Heart left ventricle (tissue), 16 donors: Measurements from ENCODE around the gene ITSN1. TPM values are rescaled to one million over a fixed set of nuclear protein-coding genes. Genes with fewer than 3 reads are reported as not detected.
"Not testable (repeated sequence)": the region's sequence is repeated elsewhere in the genome, so short reads cannot be mapped to it uniquely, and the experiment has no call there.

Source experiments
- ATAC-seq, 4 donors: fragments of 200-7000 bp; cut with Tn5 transposase; one replicate each; pipeline ENCODE4 v1.9.1; 2020 to 2022; ENCODE audit warnings: moderate library complexity in 4 of 4, mild to moderate bottlenecking in 3 of 4, moderate number of reproducible peaks in 1 of 4
- DNase-seq, 5 donors: peaks; one replicate each; pipeline ENCODE4 v3.0.0-alpha.2; 2020
- H3K27ac ChIP-seq, 12 donors: fragments of 200-600 bp; sonication (generic) in 4 of 12; one replicate each; pipeline versions ENCODE4 v1.5.0 to v1.8.0; 2016 to 2022; ENCODE audit warnings: mild to moderate bottlenecking in 2 of 12
- H3K27me3 ChIP-seq, 9 donors: fragments of 200-600 bp; sonication (generic) in 2 of 9; one replicate each; pipeline versions ENCODE4 v1.5.1 to v1.8.0; 2016 to 2022; ENCODE audit warnings: mild to moderate bottlenecking in 3 of 9
- H3K36me3 ChIP-seq, 9 donors: fragments of 200-600 bp; sonication (generic) in 2 of 9; one replicate each; pipeline versions ENCODE4 v1.5.0 to v1.8.0; 2018 to 2022; ENCODE audit warnings: mild to moderate bottlenecking in 2 of 9
- H3K4me1 ChIP-seq, 12 donors: fragments of 200-600 bp; sonication (generic) in 4 of 12; one replicate each; pipeline versions ENCODE4 v1.5.0 to v1.8.0; 2016 to 2022; ENCODE audit warnings: mild to moderate bottlenecking in 3 of 12
- H3K4me3 ChIP-seq, 12 donors: fragments of 200-600 bp; sonication (generic) in 4 of 12; one replicate each; pipeline versions ENCODE4 v1.5.0 to v1.8.0; 2017 to 2022; ENCODE audit warnings: mild to moderate bottlenecking in 9 of 12, moderate library complexity in 4 of 12
- H3K9me3 ChIP-seq, 12 donors: fragments of 200-600 bp; sonication (generic) in 4 of 12; one replicate each; pipeline versions ENCODE4 v1.5.0 to v1.8.0; 2016 to 2022; ENCODE audit warnings: mild to moderate bottlenecking in 1 of 12
- CTCF ChIP-seq, 12 donors: fragments of 200-600 bp; sonication (generic) in 4 of 12; IDR thresholded peaks; one replicate each; pipeline versions ENCODE4 v1.5.0 to v1.8.0; 2018 to 2022; ENCODE audit warnings: antibody characterized with exemption in 12 of 12, mild to moderate bottlenecking in 5 of 12
- POLR2A ChIP-seq, 2 donors: fragments of 450-650 bp; IDR thresholded peaks; one replicate each; pipeline ENCODE4 v1.6.1; 2017; ENCODE audit warnings: antibody characterized with exemption in 2 of 2, mild to moderate bottlenecking in 2 of 2, moderate library complexity in 2 of 2
- WGBS, 4 donors: extraction: QIAGEN DNeasy Blood & Tissue Kit in 2 of 4; methylation state at CpG; one replicate each; pipeline versions ENCODE4 v1.1.5 to v1.1.7; 2013 to 2018; 5-methylcytosine and 5-hydroxymethylcytosine counted together
- intact Hi-C, 10 donors: fragments of 100-400 bp; cut with DNase I; formaldehyde crosslinking; loops; one replicate each; pipeline versions ENCODE4 v1.11.1 to v1.14.2; 2022
- polyA plus RNA-seq, 2 donors: library from polyadenylated mRNA; stranded (reverse); fragments of 200-250 nt; gene quantifications; one replicate each; pipeline ENCODE4 v1.2.3, GENCODE V29; 2013
- total RNA-seq, 9 donors: library from RNA; depleted of rRNA in 2 of 9; stranded (reverse); fragments of >200 nt in 2 of 9; fragmentation: NEBNext Ultra II Directional in 3 of 9; extraction: Animal tissue kit (Norgen Biotek cat#: 25700) in 3 of 9; gene quantifications; one replicate each; pipeline versions ENCODE4 v1.1.0 to v1.2.4, GENCODE V29; 2016 to 2023
- donor health status: ischemic (EF 13 %, LVEDD 7.1; RV severe dilation, severe dysfunction).
- donor health status: healthy with polysubstance abuse.
- donor health status: DM: no; HTN: yes; CAD: no.
- donor health status: DM: no; HTN: no; CAD: no.
- donor health status: ischemic (EF 25% LVEDD 6.9; RV normal size, moderate dysfunction).
- donor health status: ischemic (EF 25% LVEDD 5.7; RV mildly dilated, moderate dysfunction).
- donor health status: healthy.
- donor health status: DM: yes; HTN: yes; CAD: no.
- donor health status: ischemic (EF 35%, LVEDD 5.7; RV mildly dilated, moderate dysfunction).
- donor health status: nonischemic (EF 11% LVEDD 7.7; RV severe dilation, severe dysfunction).
- donor health status: DM: yes; HTN: yes; CAD: no.
- donor health status: PGD.
- donor health status: ischemic (EF 29% LVEDD 5.4; RV normal size, mild dysfunction).
- donor health status: nonischemic (EF 23%, LVEDD 6.1; RV moderate dilation, normal function).

Gene ITSN1
- total and polyA plus RNA-seq, 11 donors = 17.2 to 51.5 (median 34.0) TPM

- ATAC-seq (peak in 1 of 4 donors; percentile 47), DNase-seq (peak in 2 of 5 donors; percentile 16 to 40)
- no peak overlapping the region for H3K4me3 ChIP-seq
- no peaks in the 10 kb centered on the region for H3K9me3 ChIP-seq
- H3K27ac ChIP-seq = peak overlapping the region in 1 of 12 donors; percentile 50
- no peaks in the 10 kb centered on the region for H3K27me3 ChIP-seq
- TF ChIP-seq CTCF (IDR thresholded peaks at IDR 0.05) (no peak), POLR2A (IDR thresholded peaks at IDR 0.05) (no peak)
- 67 to 73% (median 71%) methylated on average over 15 of the region's 15 CpGs for WGBS, 4 donors
- no peaks in the 10 kb centered on the region for H3K36me3 ChIP-seq
- intact Hi-C loops = no loop called here
- H3K4me1 ChIP-seq = peaks cover 0 to 20% (median 0%) of the 10 kb centered on the region in 12 donors
These were observed 216.5 kb downstream of the ITSN1 start for GRCh38 chr21:33858667-33859372.

GRCh38 chr21:33859373-33860102 lies 217.2 kb downstream of the ITSN1 start:
- no peak overlapping the region for H3K4me3 ChIP-seq
- ATAC-seq (no peak), DNase-seq (peak in 1 of 5 donors; percentile 55)
- no peaks in the 10 kb centered on the region for H3K9me3 ChIP-seq
- intact Hi-C loops = no loop called here
- 82 to 92% (median 91%) methylated on average over 18 of the region's 18 CpGs for WGBS, 4 donors
- TF ChIP-seq CTCF (IDR thresholded peaks at IDR 0.05) (no peak), POLR2A (IDR thresholded peaks at IDR 0.05) (no peak)
- H3K27me3 ChIP-seq = no peaks in the 10 kb centered on the region
- H3K36me3 ChIP-seq = no peaks in the 10 kb centered on the region
- H3K4me1 ChIP-seq = peaks cover 0 to 20% (median 0%) of the 10 kb centered on the region in 12 donors
- peak overlapping the region in 1 of 12 donors; percentile 50 for H3K27ac ChIP-seq

GRCh38 chr21:33860332-33860879 lies 218.1 kb downstream of the ITSN1 start:
- Histone ChIP-seq H3K36me3 (no peaks in the 10 kb centered on the region), H3K9me3 (no peaks in the 10 kb centered on the region), H3K4me1 (peaks cover 0 to 13% (median 0%) of the 10 kb centered on the region in 12 donors), H3K27ac (no peak overlapping the region), H3K4me3 (no peak overlapping the region), H3K27me3 (no peaks in the 10 kb centered on the region)
- intact Hi-C loops = no loop called here
- WGBS, 4 donors = 90 to 98% (median 93%) methylated on average over 7 to 8 of the region's 8 CpGs
- ATAC-seq (no peak), DNase-seq (peak in 1 of 5 donors; percentile 12)
- TF ChIP-seq POLR2A (IDR thresholded peaks at IDR 0.05) = no peak
- TF ChIP-seq CTCF (IDR thresholded peaks at IDR 0.05) = no peak

- no peaks in the 10 kb centered on the region for H3K9me3 ChIP-seq
- 86 to 93% (median 90%) methylated on average over 3 of the region's 3 CpGs for WGBS, 4 donors
- H3K36me3 ChIP-seq = no peaks in the 10 kb centered on the region
- TF ChIP-seq CTCF (IDR thresholded peaks at IDR 0.05) = no peak
- TF ChIP-seq POLR2A (IDR thresholded peaks at IDR 0.05) = no peak
- peaks cover 0 to 13% (median 0%) of the 10 kb centered on the region in 12 donors for H3K4me1 ChIP-seq
- intact Hi-C loops = no loop called here
- ATAC-seq (no peak), DNase-seq (no peak)
- H3K27ac ChIP-seq = no peak overlapping the region
- H3K4me3 ChIP-seq = no peak overlapping the region
- no peaks in the 10 kb centered on the region for H3K27me3 ChIP-seq
These were observed 218.8 kb downstream of the ITSN1 start for GRCh38 chr21:33861125-33861524.

- not testable (repeated sequence) for ATAC-seq
These were observed 220.9 kb downstream of the ITSN1 start for GRCh38 chr21:33863191-33863590.

More at GRCh38 chr21:33863191-33863590, 220.9 kb downstream of the ITSN1 start:
- intact Hi-C loops, H3K27ac ChIP-seq, H3K4me3 ChIP-seq, H3K9me3 ChIP-seq, H3K27me3 ChIP-seq, H3K36me3 ChIP-seq: not testable (repeated sequence)
- peak in 1 of 5 donors; percentile 24 for DNase-seq
- WGBS, 4 donors = 95 to 98% (median 97%) methylated on average over 8 of the region's 8 CpGs
- H3K4me1 ChIP-seq = peaks cover 0 to 13% (median 0%) of the 10 kb centered on the region in 12 donors
